Spleen (tissue), 11 donors: ENCODE results near the gene P4HTM. TPM values are rescaled to one million over a fixed set of nuclear protein-coding genes. Genes with fewer than 3 reads are reported as not detected.
A peak's percentile ranks its signal among the peaks of the same experiment; 100 is the strongest.

Source experiments
- DNase-seq: peaks from one replicate; pipeline ENCODE4 v3.0.0-alpha.2; 2020
- H3K27ac ChIP-seq, 8 donors: fragments of 200-600 bp; sonication (generic) in 7 of 8; 1 replicate in 4 of 8; 2 replicates in 4 of 8; pipeline versions ENCODE4 v1.5.0 to v1.8.0; 2016 to 2021; ENCODE audit warnings: inconsistent platforms in 4 of 8, mild to moderate bottlenecking in 4 of 8, moderate library complexity in 1 of 8
- H3K27me3 ChIP-seq, 7 donors: fragments of 200-600 bp; sonication (generic) in 6 of 7; replicated peaks in 1 of 7; 1 replicate in 4 of 7; 2 replicates in 3 of 7; pipeline versions ENCODE4 v1.5.0 to v1.8.0; 2016 to 2021; ENCODE audit warnings: inconsistent platforms in 3 of 7, mild to moderate bottlenecking in 1 of 7
- H3K36me3 ChIP-seq, 6 donors: fragments of 200-600 bp; sonication (generic) in 5 of 6; 1 replicate in 4 of 6; 2 replicates in 2 of 6; pipeline versions ENCODE4 v1.5.0 to v1.8.0; 2016 to 2021; ENCODE audit warnings: inconsistent platforms in 2 of 6
- H3K4me1 ChIP-seq, 6 donors: fragments of 200-600 bp; sonication (generic) in 5 of 6; 1 replicate in 3 of 6; 2 replicates in 3 of 6; pipeline versions ENCODE4 v1.5.0 to v1.8.0; 2016 to 2021; ENCODE audit warnings: inconsistent platforms in 3 of 6
- H3K4me3 ChIP-seq, 8 donors: fragments of 200-600 bp; sonication (generic) in 7 of 8; 1 replicate in 4 of 8; 2 replicates in 4 of 8; pipeline versions ENCODE4 v1.5.0 to v1.8.0; 2016 to 2021; ENCODE audit warnings: inconsistent platforms in 4 of 8, mild to moderate bottlenecking in 4 of 8, moderate library complexity in 2 of 8
- H3K9me3 ChIP-seq, 8 donors: fragments of 200-600 bp; sonication (generic) in 7 of 8; 1 replicate in 4 of 8; 2 replicates in 4 of 8; pipeline versions ENCODE4 v1.5.0 to v1.8.0; 2016 to 2021; ENCODE audit warnings: inconsistent platforms in 4 of 8
- POLR2A ChIP-seq, 3 donors: fragments of 450-650 bp; IDR thresholded peaks; one replicate each; pipeline ENCODE4 v1.5.1; 2017; ENCODE audit warnings: antibody characterized with exemption in 3 of 3, mild to moderate bottlenecking in 1 of 3
- POLR2AphosphoS5 ChIP-seq, 3 donors: sonication (generic); formaldehyde crosslinking; IDR thresholded peaks; one replicate each; pipeline ENCODE4 v1.5.1; 2017; ENCODE audit warnings: antibody characterized with exemption in 3 of 3
- WGBS, 5 donors: extraction: QIAGEN DNeasy Blood & Tissue Kit in 3 of 5; methylation state at CpG; one replicate each; pipeline versions ENCODE4 v1.1.5 to v1.1.7; 2013 to 2018; 5-methylcytosine and 5-hydroxymethylcytosine counted together
- intact Hi-C: fragments of 100-400 bp; cut with DNase I; formaldehyde crosslinking; loops from one replicate; pipeline ENCODE4 v1.15.0; 2023; ENCODE audit warnings: low total_unique reads
- polyA plus RNA-seq, 3 donors: library from polyadenylated mRNA; stranded (reverse); fragments of 200-250 nt; gene quantifications; one replicate each; pipeline ENCODE4 v1.2.1, GENCODE V29; 2013
- total RNA-seq, 7 donors: library from RNA; depleted of rRNA in 3 of 7; stranded (reverse); fragments of >200 nt in 3 of 7; fragmentation: NEBNext Ultra II Directional in 4 of 7; extraction: Animal tissue kit (Norgen Biotek cat#: 25700) in 4 of 7; gene quantifications; one replicate each; pipeline versions ENCODE4 v1.1.0 to v1.2.1, GENCODE V29; 2016 to 2021
- TF ChIP-seq, protein P1 (sequence below), 11 experiments: fragments of 200-600 bp in 7 of 11; fragments of 450-650 bp in 4 of 11; sonication (generic) in 4 of 11; IDR thresholded peaks in 8 of 11; conservative IDR thresholded peaks in 3 of 11; 1 replicate in 7 of 11; 2 replicates in 4 of 11; pipeline versions ENCODE4 v1.4.0 to v1.8.0; 2016 to 2021; ENCODE audit warnings: antibody characterized with exemption in 11 of 11, inconsistent platforms in 4 of 11, mild to moderate bottlenecking in 1 of 11
- donor health status: healthy with polysubstance abuse.
- donor health status: DM: no; HTN: no; CAD: no; lungs with moderate emphysema.
- donor health status: DM: no; HTN: no; CAD: no.
- donor health status: Bipolar disorder and iron deficiency.
- donor health status: healthy.
- donor health status: DM: no; HTN: no; CAD: no.
- donor health status: DM: yes; HTN: yes; CAD: no.

Gene P4HTM
- total and polyA plus RNA-seq, 10 donors: 20.8 to 49.3 (median 31.1) TPM

DNA sequence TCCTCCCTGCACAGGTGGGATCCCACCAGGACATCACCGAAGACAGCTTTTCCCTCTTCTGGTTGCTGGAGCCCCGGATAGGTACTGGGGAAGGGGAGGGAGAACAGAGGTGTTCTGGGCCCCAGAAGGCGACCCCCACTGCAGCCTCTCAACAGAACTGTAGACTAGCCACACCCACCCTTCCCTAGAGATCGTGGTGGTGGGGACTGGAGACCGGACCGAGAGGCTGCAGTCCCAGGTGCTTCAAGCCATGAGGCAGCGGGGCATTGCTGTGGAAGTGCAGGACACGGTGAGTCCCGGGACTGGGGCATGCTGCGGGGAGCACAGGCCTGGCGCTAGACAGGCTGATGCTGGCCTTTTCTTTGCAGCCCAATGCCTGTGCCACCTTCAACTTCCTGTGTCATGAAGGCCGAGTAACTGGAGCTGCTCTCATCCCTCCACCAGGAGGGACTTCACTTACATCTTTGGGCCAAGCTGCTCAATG is 32.7 kb downstream of the P4HTM start:
- DNase-seq: no peak
- Histone ChIP-seq H3K36me3 (peaks cover 0 to 51% (median 39%) of the 10 kb centered on the region in 6 donors), H3K4me3 (peak overlapping the region; percentile 67 to 96 (median 88)), H3K9me3 (no peaks in the 10 kb centered on the region), H3K27me3 (no peaks in the 10 kb centered on the region), H3K4me1 (peaks cover 26 to 88% (median 64%) of the 10 kb centered on the region in 6 donors), H3K27ac (peak overlapping the region; percentile 98 to 100 (median 100))
- WGBS, 5 donors: 18 to 33% (median 26%) methylated on average over 10 to 12 of the region's 12 CpGs
- intact Hi-C loops: loop anchor here (10.0 kb wide), 1 partner anchor 82 kb away; the partner anchor contains the start of gene QARS1
- TF ChIP-seq, protein P1, sequence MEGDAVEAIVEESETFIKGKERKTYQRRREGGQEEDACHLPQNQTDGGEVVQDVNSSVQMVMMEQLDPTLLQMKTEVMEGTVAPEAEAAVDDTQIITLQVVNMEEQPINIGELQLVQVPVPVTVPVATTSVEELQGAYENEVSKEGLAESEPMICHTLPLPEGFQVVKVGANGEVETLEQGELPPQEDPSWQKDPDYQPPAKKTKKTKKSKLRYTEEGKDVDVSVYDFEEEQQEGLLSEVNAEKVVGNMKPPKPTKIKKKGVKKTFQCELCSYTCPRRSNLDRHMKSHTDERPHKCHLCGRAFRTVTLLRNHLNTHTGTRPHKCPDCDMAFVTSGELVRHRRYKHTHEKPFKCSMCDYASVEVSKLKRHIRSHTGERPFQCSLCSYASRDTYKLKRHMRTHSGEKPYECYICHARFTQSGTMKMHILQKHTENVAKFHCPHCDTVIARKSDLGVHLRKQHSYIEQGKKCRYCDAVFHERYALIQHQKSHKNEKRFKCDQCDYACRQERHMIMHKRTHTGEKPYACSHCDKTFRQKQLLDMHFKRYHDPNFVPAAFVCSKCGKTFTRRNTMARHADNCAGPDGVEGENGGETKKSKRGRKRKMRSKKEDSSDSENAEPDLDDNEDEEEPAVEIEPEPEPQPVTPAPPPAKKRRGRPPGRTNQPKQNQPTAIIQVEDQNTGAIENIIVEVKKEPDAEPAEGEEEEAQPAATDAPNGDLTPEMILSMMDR (IDR thresholded peaks at IDR 0.05 in 8 of 11, conservative IDR thresholded peaks at IDR 0.05 in 3 of 11): no peak

DNA sequence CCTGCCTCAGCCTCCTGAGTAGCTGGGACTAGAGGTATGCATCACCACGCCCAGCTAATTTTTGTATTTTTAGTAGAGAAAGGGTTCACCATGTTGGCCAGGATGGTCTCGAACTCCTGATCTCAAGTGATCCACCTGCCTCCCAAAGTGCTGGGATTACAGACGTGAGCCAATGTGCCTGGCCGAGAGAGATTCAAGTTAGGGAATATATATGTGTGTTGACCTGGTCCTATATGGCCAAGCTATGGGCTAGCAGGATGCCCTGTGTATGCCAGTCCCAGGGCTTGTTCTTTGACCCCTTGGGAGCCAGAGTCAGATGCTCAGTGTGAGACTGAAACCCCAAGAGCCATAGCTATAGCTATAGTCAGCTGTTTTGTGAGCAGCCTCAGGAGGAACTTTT is 33.7 kb downstream of the P4HTM start:
- peaks cover 0 to 52% (median 39%) of the 10 kb centered on the region in 6 donors for H3K36me3 ChIP-seq
- DNase-seq: no peak
- H3K27ac ChIP-seq: no peak overlapping the region
- intact Hi-C loops: loop anchor here (10.0 kb wide), 1 partner anchor 81 kb away; the partner anchor contains the start of gene QARS1
- 82 to 95% (median 94%) methylated on average over 4 of the region's 4 CpGs for WGBS, 5 donors
- H3K27me3 ChIP-seq: no peaks in the 10 kb centered on the region
- H3K4me3 ChIP-seq: no peak overlapping the region
- H3K4me1 ChIP-seq: peaks cover 31 to 88% (median 68%) of the 10 kb centered on the region in 6 donors
- H3K9me3 ChIP-seq: no peaks in the 10 kb centered on the region
- TF ChIP-seq, protein P1 (IDR thresholded peaks at IDR 0.05 in 8 of 11, conservative IDR thresholded peaks at IDR 0.05 in 3 of 11): no peak
- TF ChIP-seq POLR2AphosphoS5 (IDR thresholded peaks at IDR 0.05): no peak
- TF ChIP-seq POLR2A (IDR thresholded peaks at IDR 0.05): no peak

DNA sequence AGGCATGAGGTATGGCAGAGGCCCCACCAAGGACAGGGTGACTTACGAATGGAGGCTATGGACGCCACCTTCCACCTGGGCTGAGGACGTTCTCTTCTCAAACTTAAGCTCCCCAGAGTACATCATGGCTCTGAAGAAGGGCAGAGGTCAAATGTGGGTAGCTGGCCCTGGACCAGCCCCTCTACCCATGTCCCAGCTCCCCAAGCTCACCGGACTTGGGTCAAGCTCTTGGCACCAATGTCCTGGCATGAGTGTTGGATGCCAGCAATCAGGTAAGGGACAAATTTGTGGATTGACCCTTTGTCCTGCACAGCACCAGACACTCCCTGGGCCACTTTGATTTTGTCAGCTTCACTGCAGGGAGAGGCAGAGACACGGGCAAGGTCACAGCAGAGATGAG is 34.4 kb downstream of the P4HTM start:
- H3K4me1 ChIP-seq: peaks cover 27 to 87% (median 66%) of the 10 kb centered on the region in 6 donors
- no peak for DNase-seq
- no peak overlapping the region for H3K4me3 ChIP-seq
- no peaks in the 10 kb centered on the region for H3K27me3 ChIP-seq
- TF ChIP-seq POLR2AphosphoS5 (IDR thresholded peaks at IDR 0.05) (no peak), POLR2A (IDR thresholded peaks at IDR 0.05) (no peak)
- TF ChIP-seq, protein P1 (IDR thresholded peaks at IDR 0.05 in 8 of 11, conservative IDR thresholded peaks at IDR 0.05 in 3 of 11): no peak
- peaks cover 0 to 52% (median 39%) of the 10 kb centered on the region in 6 donors for H3K36me3 ChIP-seq
- WGBS, 5 donors: 79 to 90% (median 85%) methylated on average over 4 to 5 of the region's 5 CpGs
- H3K9me3 ChIP-seq: no peaks in the 10 kb centered on the region
- peak overlapping the region in 2 of 8 donors; percentile 7 to 53 for H3K27ac ChIP-seq
- intact Hi-C loops: loop anchor here (10.0 kb wide), 1 partner anchor 80 kb away; the partner anchor contains the start of gene QARS1

DNA sequence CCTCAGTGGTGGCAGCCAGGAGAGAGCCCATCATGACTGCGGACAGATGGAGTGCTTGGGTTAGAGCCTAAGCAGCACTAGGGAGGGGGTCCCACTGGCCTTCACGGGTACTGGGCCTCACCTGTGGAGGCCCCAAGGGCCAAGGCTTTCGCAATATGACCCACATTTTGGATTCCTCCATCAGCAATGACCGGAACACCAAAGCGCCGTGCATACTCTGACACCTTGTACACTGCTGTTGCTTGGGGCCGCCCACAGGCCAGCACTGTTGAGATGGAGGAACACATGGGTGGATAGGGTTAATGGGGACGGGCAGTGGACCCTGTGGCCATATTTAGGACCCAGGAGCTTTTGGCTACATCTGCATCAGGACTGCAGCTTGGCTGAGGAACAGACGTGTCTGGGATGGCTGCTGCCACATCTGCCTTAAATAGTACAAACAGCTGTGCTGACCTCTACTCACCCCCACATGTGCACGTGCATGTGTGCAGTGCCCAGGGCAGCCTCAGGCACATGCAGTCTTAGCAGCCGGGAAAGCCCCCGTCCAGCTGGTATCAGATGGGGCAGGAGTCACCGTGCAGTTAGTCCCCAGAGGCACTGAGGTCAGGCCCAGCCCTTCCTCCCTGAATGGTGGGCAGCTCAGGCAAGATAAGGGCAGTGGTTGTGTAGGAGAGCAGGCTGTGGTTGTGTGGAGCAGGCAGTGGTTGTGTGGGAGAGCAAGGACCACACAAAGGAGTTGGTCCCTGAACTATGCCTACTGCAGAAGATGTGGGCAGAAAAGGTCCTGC is 35.2 kb downstream of the P4HTM start:
- Histone ChIP-seq H3K4me3 (no peak overlapping the region), H3K4me1 (peaks cover 23 to 87% (median 63%) of the 10 kb centered on the region in 6 donors), H3K27ac (peak overlapping the region in 2 of 8 donors; percentile 11 to 53), H3K36me3 (peaks cover 0 to 57% (median 42%) of the 10 kb centered on the region in 6 donors), H3K9me3 (no peaks in the 10 kb centered on the region), H3K27me3 (no peaks in the 10 kb centered on the region)
- intact Hi-C loops: loop anchor here (10.0 kb wide), 1 partner anchor 80 kb away; the partner anchor contains the start of gene QARS1
- no peak for DNase-seq
- WGBS, 5 donors: 27 to 78% (median 73%) methylated on average over 3 to 13 of the region's 13 CpGs
- peak; percentile 46 to 70 (median 50) for TF ChIP-seq POLR2AphosphoS5 (IDR thresholded peaks at IDR 0.05)
- TF ChIP-seq, protein P1 (IDR thresholded peaks at IDR 0.05 in 8 of 11, conservative IDR thresholded peaks at IDR 0.05 in 3 of 11): no peak
